GM12878 (cell line): ENCODE results near the gene PCBD1. TPM values are rescaled to one million over a fixed set of nuclear protein-coding genes. Genes with fewer than 3 reads are reported as not detected.

ENCODE experiments used
- ATAC-seq: fragments of 200-7000 bp; cut with Tn5 transposase; 3 replicates; pipeline ENCODE4 v1.9.1; 2020; ENCODE audit warnings: mild to moderate bottlenecking, moderate library complexity
- BruUV-seq: library from RNA; stranded (reverse); fragments of 400-500 nt; replicated peaks from 2 replicates; lab custom pipeline; 2021; lab: Mats Ljungman, UMichigan
- CTCF ChIA-PET: fragments of 300-600 bp; sonication (Branson Sonifier 250); formaldehyde crosslinking; extraction: SDS; loops from one replicate; lab custom pipeline; 2021; ENCODE audit warnings: inconsistent platforms; lab: Yijun Ruan, JAX
- POLR2A ChIA-PET: fragments of 350-600 bp; formaldehyde crosslinking; extraction: SDS; loops from one replicate; lab custom pipeline; 2021; ENCODE audit warnings: inconsistent platforms; lab: Charles Lee
- RAD21 ChIA-PET: fragments of 300-600 bp; sonication (Branson Sonifier 250); formaldehyde crosslinking; loops from one replicate; lab custom pipeline; 2023; ENCODE audit warnings: antibody characterized with exemption; ENCODE audit not compliant: unreplicated experiment; lab: Charles Lee
- SMC1A ChIA-PET: fragments of 300-600 bp; sonication (Branson Sonifier 250); formaldehyde crosslinking; loops from one replicate; lab custom pipeline; 2023; ENCODE audit not compliant: unreplicated experiment, uncharacterized antibody; lab: Charles Lee
- DNase-seq: peaks from one replicate; pipeline ENCODE4 v3.0.0-alpha.2; 2011; ENCODE audit warnings: low read depth, low spot score
- FAIRE-seq: peaks from 3 replicates; lab custom pipeline; 2011; peaks lifted over from hg19 to GRCh38; lab: Jason Lieb, UNC
- H2AFZ ChIP-seq: 2 replicates; pipeline ENCODE4 v1.6.0; 2011; ENCODE audit warnings: low read depth, low read length, control low read depth; ENCODE audit not compliant: control insufficient read depth
- H3K27ac ChIP-seq: 2 replicates; pipeline ENCODE4 v1.5.1; 2011; ENCODE audit warnings: control low read depth; ENCODE audit not compliant: control insufficient read depth, insufficient read depth
- H3K27me3 ChIP-seq, 2 experiments: replicated peaks in 1 of 2; 2 replicates each; pipeline versions ENCODE4 v1.6.0 to v1.6.1; 2011; ENCODE audit warnings: low read length in 1 of 2; ENCODE audit not compliant: control insufficient read depth in 2 of 2, insufficient read depth in 2 of 2
- H3K36me3 ChIP-seq, 2 experiments: 2 replicates each; pipeline ENCODE4 v1.5.1; 2011; ENCODE audit warnings: low read length in 1 of 2; ENCODE audit not compliant: control insufficient read depth in 2 of 2, insufficient read depth in 2 of 2
- H3K4me1 ChIP-seq: 2 replicates; pipeline ENCODE4 v1.6.1; 2011; ENCODE audit warnings: mild to moderate bottlenecking, low read length, moderate library complexity, mixed read lengths; ENCODE audit not compliant: control insufficient read depth, insufficient read depth
- H3K4me2 ChIP-seq: 2 replicates; pipeline ENCODE4 v1.6.0; 2011; ENCODE audit warnings: control low read depth; ENCODE audit not compliant: control insufficient read depth, insufficient read depth
- H3K4me3 ChIP-seq: fragments of 200-600 bp; sonication (generic); 2 replicates; pipeline ENCODE4 v1.5.1; 2016
- H3K79me2 ChIP-seq: 2 replicates; pipeline ENCODE4 v1.6.0; 2011; ENCODE audit warnings: low read length; ENCODE audit not compliant: control insufficient read depth, insufficient read depth
- H3K9ac ChIP-seq: 2 replicates; pipeline ENCODE4 v1.8.0; 2011; ENCODE audit warnings: low read length, control low read depth, mixed read lengths; ENCODE audit not compliant: control insufficient read depth, insufficient read depth
- H3K9me3 ChIP-seq: replicated peaks from 3 replicates; pipeline ENCODE4 v1.5.1; 2011; ENCODE audit warnings: mild to moderate bottlenecking, low read length; ENCODE audit not compliant: control insufficient read depth, insufficient read depth
- H4K20me1 ChIP-seq: 2 replicates; pipeline ENCODE4 v1.6.0; 2011; ENCODE audit not compliant: control insufficient read depth, insufficient read depth
- ATF3 ChIP-seq: IDR thresholded peaks from 2 replicates; pipeline ENCODE4 v1.6.1; 2011; ENCODE audit warnings: low read depth, mild to moderate bottlenecking, low read length, moderate library complexity, borderline replicate concordance; ENCODE audit errors: extremely low read depth
- DPF2 ChIP-seq: fragments of 450-650 bp; IDR thresholded peaks from 2 replicates; pipeline ENCODE4 v1.6.1; 2017; ENCODE audit warnings: mild to moderate bottlenecking
- EGR1 ChIP-seq, 2 experiments: IDR thresholded peaks; 1 replicate in 1 of 2; 2 replicates in 1 of 2; pipeline ENCODE4 v1.6.1; 2011 to 2012; ENCODE audit warnings: low read depth in 2 of 2, low read length in 2 of 2, borderline replicate concordance in 1 of 2, mild to moderate bottlenecking in 1 of 2, moderate library complexity in 1 of 2
- EP300 ChIP-seq, 2 experiments: fragments of 150-350 bp in 1 of 2; IDR thresholded peaks; 2 replicates each; pipeline ENCODE4 v1.6.1; 2011 to 2012; ENCODE audit warnings: low read depth in 2 of 2, low read length in 2 of 2, borderline replicate concordance in 1 of 2, improper control_type of control experiment in 1 of 2, inconsistent platforms in 1 of 2; ENCODE audit not compliant: control insufficient read depth in 1 of 2
- KLF5 ChIP-seq: fragments of 450-650 bp; IDR thresholded peaks from 2 replicates; pipeline ENCODE4 v1.6.1; 2014; ENCODE audit warnings: mild to moderate bottlenecking; ENCODE audit not compliant: partially characterized antibody
- RAD51 ChIP-seq: fragments of 450-650 bp; IDR thresholded peaks from 2 replicates; pipeline ENCODE4 v1.6.1; 2016; ENCODE audit warnings: moderate library complexity, mild to moderate bottlenecking, inconsistent platforms
- RBBP5 ChIP-seq: fragments of 200-600 bp; sonication (generic); conservative IDR thresholded peaks from 2 replicates; pipeline ENCODE4 v1.6.1; 2016
- RCOR1 ChIP-seq: conservative IDR thresholded peaks from 2 replicates; pipeline ENCODE4 v1.6.1; 2012; ENCODE audit warnings: low read depth, low read length, improper control_type of control experiment
- SMAD5 ChIP-seq: IDR thresholded peaks from 2 replicates; pipeline ENCODE4 v1.6.1; 2016; ENCODE audit warnings: antibody characterized with exemption, low read depth
- ZBTB33 ChIP-seq: fragments of 450-650 bp; IDR thresholded peaks from 2 replicates; pipeline ENCODE4 v1.6.1; 2017; ENCODE audit warnings: mild to moderate bottlenecking
- WGBS: methylation state at CpG from one replicate; pipeline ENCODE4 v1.1.6; 2016; ENCODE audit warnings: low lambda C conversion rate; ENCODE audit not compliant: insufficient replicate concordance, insufficient coverage; ENCODE audit errors: missing lambda C conversion rate; 5-methylcytosine and 5-hydroxymethylcytosine counted together
- in situ Hi-C: fragments of 300-500 bp; cut with MboI; formaldehyde crosslinking; loops from 9 replicates; pipeline ENCODE4 v1.14.3; 2018; ENCODE audit warnings: mixed read lengths
- intact Hi-C: fragments of 100-400 bp; cut with micrococcal nuclease; formaldehyde crosslinking; loops from one replicate; pipeline ENCODE4 v1.14.2; 2022; ENCODE audit not compliant: unreplicated experiment
- polyA plus RNA-seq, 11 experiments: library from polyadenylated mRNA; depleted of rRNA in 4 of 11; unstranded in 6 of 11; stranded (reverse) in 5 of 11; fragments of >200 nt; fragmentation: Nextera tagmentation in 4 of 11; fragmentation: Illumina TruSeq in 1 of 11; extraction: Ambion mirVana in 4 of 11; extraction: Trizol in 1 of 11; gene quantifications; 1 replicate in 1 of 11; 2 replicates in 10 of 11; pipeline versions ENCODE4 v1.2.1 to v1.2.3, GENCODE V29; 2011 to 2016; ENCODE audit warnings: inconsistent platforms in 2 of 11, missing spikeins in 2 of 11, low read depth in 1 of 11
- total RNA-seq, 4 experiments: library from RNA; depleted of rRNA in 3 of 4; stranded (reverse); fragments of >200 nt in 3 of 4; fragmentation: Illumina TruSeq in 1 of 4; extraction: Trizol in 1 of 4; gene quantifications; 2 replicates each; pipeline versions ENCODE4 v1.2.1 to v1.2.3, GENCODE V29; 2013 to 2021
- TF ChIP-seq, protein P1 (sequence below): fragments of 450-650 bp; IDR thresholded peaks from 2 replicates; pipeline ENCODE4 v1.6.1; 2017; ENCODE audit warnings: mild to moderate bottlenecking, moderate library complexity
- TF ChIP-seq, protein P2 (sequence below): fragments of 450-650 bp; formaldehyde crosslinking; IDR thresholded peaks from 2 replicates; pipeline ENCODE4 v1.4.0; 2022; ENCODE audit warnings: mild to moderate bottlenecking, moderate library complexity

Gene PCBD1
- total and polyA plus RNA-seq, 10 of the 15 experiments (the other 5 are each of a cell fraction or from before 2014, with no cell fraction given): 5.6 to 66.8 (median 34.2) TPM

DNA sequence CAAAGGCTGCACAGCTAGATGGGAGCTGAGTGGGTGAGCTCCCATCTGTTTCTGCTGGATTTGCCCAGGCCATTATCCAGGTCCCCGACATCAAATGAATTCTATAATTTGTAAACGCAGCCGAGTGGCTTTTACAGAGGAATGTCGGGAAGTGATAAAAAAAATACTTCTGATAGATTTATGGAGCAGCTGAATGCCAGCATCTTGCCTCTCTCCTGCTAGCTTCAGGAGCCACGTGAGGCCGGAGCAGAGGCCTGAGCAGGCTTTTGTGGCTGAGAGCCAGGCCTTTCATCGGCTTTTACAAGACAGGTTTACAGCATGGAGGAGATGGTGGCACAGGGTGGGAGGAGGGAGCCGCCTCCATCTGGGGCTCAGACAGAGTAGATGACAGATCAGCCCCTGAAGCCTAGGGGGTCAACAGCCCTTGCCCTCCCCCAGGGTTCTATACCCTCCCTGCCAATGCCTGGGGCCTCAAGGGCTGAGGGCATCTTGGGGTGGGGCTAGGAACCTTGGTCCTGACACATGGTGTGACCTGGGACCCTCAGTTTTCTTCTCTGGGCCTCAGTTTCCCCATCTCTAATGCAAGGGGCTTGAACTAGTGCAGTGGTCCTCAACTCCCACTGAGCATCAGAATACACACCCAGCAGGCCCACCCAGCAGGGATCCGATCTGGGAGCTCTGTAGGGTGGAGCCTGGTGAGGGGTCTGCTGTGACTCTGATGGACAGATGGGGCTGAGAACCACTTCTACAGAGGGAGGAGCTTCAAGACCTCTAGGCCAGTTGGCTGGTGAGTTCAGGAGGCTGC, 44.2 kb upstream of the PCBD1 start:
- intact Hi-C loops (no loop called here), in situ Hi-C loops (no loop called here)
- H3K4me3 ChIP-seq: no peak overlapping the region
- ChIA-PET CTCF (interaction anchor here (2.0 kb wide), 1 partner anchor 29 kb away, joined by 11 read pairs; no protein-coding TSS in a partner anchor), SMC1A (no interaction called here), RAD21 (interaction anchor here (0.5 kb wide), 1 partner anchor 961 kb away, joined by 3 read pairs; no protein-coding TSS in a partner anchor), POLR2A (no interaction called here)
- H4K20me1 ChIP-seq: no peaks in the 10 kb centered on the region; the same call in 1 of the 2 replicates
- no peaks in the 10 kb centered on the region for H3K4me1 ChIP-seq
- no peak for ATAC-seq
- no peaks in the 10 kb centered on the region for H3K79me2 ChIP-seq
- FAIRE-seq: no peak
- H3K27ac ChIP-seq: no peak overlapping the region
- no TSS peak for BruUV-seq
- 49% methylated on average over 9 of the region's 9 CpGs for WGBS
- no peak for DNase-seq
- no peak overlapping the region for H3K9ac ChIP-seq
- no peak overlapping the region for H2AFZ ChIP-seq
- no peak overlapping the region for H3K4me2 ChIP-seq
- H3K36me3 ChIP-seq: no peaks in the 10 kb centered on the region
- H3K27me3 ChIP-seq: peaks cover 0 to 4% of the 10 kb centered on the region in 2 experiments; a peak in 3 of 4 replicates
- H3K9me3 ChIP-seq: no peaks in the 10 kb centered on the region
- no peak for TF ChIP-seq RBBP5
- TF ChIP-seq RCOR1: no peak
- TF ChIP-seq, protein P1, sequence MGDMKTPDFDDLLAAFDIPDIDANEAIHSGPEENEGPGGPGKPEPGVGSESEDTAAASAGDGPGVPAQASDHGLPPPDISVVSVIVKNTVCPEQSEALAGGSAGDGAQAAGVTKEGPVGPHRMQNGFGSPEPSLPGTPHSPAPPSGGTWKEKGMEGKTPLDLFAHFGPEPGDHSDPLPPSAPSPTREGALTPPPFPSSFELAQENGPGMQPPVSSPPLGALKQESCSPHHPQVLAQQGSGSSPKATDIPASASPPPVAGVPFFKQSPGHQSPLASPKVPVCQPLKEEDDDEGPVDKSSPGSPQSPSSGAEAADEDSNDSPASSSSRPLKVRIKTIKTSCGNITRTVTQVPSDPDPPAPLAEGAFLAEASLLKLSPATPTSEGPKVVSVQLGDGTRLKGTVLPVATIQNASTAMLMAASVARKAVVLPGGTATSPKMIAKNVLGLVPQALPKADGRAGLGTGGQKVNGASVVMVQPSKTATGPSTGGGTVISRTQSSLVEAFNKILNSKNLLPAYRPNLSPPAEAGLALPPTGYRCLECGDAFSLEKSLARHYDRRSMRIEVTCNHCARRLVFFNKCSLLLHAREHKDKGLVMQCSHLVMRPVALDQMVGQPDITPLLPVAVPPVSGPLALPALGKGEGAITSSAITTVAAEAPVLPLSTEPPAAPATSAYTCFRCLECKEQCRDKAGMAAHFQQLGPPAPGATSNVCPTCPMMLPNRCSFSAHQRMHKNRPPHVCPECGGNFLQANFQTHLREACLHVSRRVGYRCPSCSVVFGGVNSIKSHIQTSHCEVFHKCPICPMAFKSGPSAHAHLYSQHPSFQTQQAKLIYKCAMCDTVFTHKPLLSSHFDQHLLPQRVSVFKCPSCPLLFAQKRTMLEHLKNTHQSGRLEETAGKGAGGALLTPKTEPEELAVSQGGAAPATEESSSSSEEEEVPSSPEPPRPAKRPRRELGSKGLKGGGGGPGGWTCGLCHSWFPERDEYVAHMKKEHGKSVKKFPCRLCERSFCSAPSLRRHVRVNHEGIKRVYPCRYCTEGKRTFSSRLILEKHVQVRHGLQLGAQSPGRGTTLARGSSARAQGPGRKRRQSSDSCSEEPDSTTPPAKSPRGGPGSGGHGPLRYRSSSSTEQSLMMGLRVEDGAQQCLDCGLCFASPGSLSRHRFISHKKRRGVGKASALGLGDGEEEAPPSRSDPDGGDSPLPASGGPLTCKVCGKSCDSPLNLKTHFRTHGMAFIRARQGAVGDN: no peak
- TF ChIP-seq, protein P2, sequence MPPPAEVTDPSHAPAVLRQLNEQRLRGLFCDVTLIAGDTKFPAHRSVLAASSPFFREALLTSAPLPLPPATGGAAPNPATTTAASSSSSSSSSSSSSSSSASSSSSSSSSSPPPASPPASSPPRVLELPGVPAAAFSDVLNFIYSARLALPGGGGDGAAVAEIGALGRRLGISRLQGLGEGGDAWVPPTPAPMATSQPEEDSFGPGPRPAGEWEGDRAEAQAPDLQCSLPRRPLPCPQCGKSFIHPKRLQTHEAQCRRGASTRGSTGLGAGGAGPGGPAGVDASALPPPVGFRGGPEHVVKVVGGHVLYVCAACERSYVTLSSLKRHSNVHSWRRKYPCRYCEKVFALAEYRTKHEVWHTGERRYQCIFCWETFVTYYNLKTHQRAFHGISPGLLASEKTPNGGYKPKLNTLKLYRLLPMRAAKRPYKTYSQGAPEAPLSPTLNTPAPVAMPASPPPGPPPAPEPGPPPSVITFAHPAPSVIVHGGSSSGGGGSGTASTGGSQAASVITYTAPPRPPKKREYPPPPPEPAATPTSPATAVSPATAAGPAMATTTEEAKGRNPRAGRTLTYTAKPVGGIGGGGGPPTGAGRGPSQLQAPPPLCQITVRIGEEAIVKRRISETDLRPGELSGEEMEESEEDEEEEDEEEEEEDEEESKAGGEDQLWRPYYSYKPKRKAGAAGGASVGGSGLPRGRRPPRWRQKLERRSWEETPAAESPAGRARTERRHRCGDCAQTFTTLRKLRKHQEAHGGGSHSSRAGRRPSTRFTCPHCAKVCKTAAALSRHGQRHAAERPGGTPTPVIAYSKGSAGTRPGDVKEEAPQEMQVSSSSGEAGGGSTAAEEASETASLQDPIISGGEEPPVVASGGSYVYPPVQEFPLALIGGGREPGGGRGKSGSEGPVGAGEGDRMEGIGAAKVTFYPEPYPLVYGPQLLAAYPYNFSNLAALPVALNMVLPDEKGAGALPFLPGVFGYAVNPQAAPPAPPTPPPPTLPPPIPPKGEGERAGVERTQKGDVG (CRISPR knock-in tag): no peak
- TF ChIP-seq KLF5: no peak
- TF ChIP-seq EGR1 (IDR thresholded peaks at IDR 0.05; ENCODE audit: borderline replicate concordance in 1 of 2, low read depth in 2 of 2, low read length in 2 of 2): no peak
- no peak for TF ChIP-seq ZBTB33
- TF ChIP-seq EP300 (IDR thresholded peaks at IDR 0.05; ENCODE audit: borderline replicate concordance in 1 of 2, control insufficient read depth in 1 of 2, low read depth in 2 of 2, low read length in 2 of 2): no peak
- TF ChIP-seq ATF3: no peak
- TF ChIP-seq RAD51: no peak
- no peak for TF ChIP-seq SMAD5
- TF ChIP-seq DPF2: no peak
